Lower leg skin (tissue), 4 donors: Measurements from ENCODE around the gene INTS4. TPM values are rescaled to one million over a fixed set of nuclear protein-coding genes. Genes with fewer than 3 reads are reported as not detected.
"Not testable (repeated sequence)": the region's sequence is repeated elsewhere in the genome, so short reads cannot be mapped to it uniquely, and the experiment has no call there.

ENCODE experiments used
- DNase-seq, 2 donors: peaks; one replicate each; pipeline ENCODE4 v3.0.0-alpha.2; 2019; ENCODE audit warnings: low spot score in 2 of 2
- H3K4me3 ChIP-seq: fragments of 200-600 bp; sonication (generic); 2 replicates; pipeline ENCODE4 v1.5.1; 2017; ENCODE audit warnings: mild to moderate bottlenecking, low read depth; ENCODE audit not compliant: poor library complexity, severe bottlenecking
- POLR2A ChIP-seq, 2 donors: fragments of 450-650 bp; IDR thresholded peaks; one replicate each; pipeline ENCODE4 v1.6.1; 2016 to 2017; ENCODE audit warnings: antibody characterized with exemption in 2 of 2, mild to moderate bottlenecking in 1 of 2, moderate library complexity in 1 of 2
- WGBS, 2 donors: methylation state at CpG; one replicate each; pipeline ENCODE4 v1.1.5; 2018; 5-methylcytosine and 5-hydroxymethylcytosine counted together
- intact Hi-C: fragments of 100-400 bp; cut with DNase I; formaldehyde crosslinking; loops from one replicate; pipeline ENCODE4 v1.15.0; 2023; ENCODE audit warnings: low total_unique reads
- total RNA-seq, 4 donors: library from RNA; depleted of rRNA; stranded (reverse); fragments of >200 nt; gene quantifications; one replicate each; pipeline ENCODE4 v1.1.0, GENCODE V29; 2016
- TF ChIP-seq, protein P1 (sequence below), 3 donors: fragments of 450-650 bp; IDR thresholded peaks; one replicate each; pipeline ENCODE4 v1.5.1; 2016; ENCODE audit warnings: antibody characterized with exemption in 3 of 3, mild to moderate bottlenecking in 3 of 3, moderate library complexity in 2 of 3

The INTS4 gene
- total RNA-seq, 4 donors from 2014 or later: 14.7 to 24.8 (median 18.3) TPM

DNA sequence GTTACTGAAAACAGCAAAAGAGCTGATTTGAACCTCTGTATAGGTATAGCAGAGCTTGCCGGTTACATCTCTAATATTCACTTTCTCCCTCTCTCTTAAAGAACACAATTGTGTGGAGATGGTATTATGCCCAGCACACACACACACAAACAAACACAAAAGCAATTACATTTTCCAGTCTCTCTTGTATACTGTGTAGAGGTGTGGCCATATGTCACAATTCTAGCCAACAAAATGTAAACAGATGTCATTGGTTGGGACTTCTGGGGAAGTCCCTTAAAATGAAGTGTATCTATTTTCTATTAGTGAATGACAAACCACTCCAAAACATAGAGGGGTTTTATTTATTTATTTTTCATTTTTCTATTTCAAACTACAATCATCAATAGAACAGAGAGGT is 15.8 kb upstream of the INTS4 start:
- intact Hi-C loops: no loop called here
- 82 to 100% methylated on average over 1 of the region's 1 CpG for WGBS, 2 donors
- no peak overlapping the region for H3K4me3 ChIP-seq
- TF ChIP-seq, protein P1, sequence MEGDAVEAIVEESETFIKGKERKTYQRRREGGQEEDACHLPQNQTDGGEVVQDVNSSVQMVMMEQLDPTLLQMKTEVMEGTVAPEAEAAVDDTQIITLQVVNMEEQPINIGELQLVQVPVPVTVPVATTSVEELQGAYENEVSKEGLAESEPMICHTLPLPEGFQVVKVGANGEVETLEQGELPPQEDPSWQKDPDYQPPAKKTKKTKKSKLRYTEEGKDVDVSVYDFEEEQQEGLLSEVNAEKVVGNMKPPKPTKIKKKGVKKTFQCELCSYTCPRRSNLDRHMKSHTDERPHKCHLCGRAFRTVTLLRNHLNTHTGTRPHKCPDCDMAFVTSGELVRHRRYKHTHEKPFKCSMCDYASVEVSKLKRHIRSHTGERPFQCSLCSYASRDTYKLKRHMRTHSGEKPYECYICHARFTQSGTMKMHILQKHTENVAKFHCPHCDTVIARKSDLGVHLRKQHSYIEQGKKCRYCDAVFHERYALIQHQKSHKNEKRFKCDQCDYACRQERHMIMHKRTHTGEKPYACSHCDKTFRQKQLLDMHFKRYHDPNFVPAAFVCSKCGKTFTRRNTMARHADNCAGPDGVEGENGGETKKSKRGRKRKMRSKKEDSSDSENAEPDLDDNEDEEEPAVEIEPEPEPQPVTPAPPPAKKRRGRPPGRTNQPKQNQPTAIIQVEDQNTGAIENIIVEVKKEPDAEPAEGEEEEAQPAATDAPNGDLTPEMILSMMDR (IDR thresholded peaks at IDR 0.05): no peak
- TF ChIP-seq POLR2A (IDR thresholded peaks at IDR 0.05): no peak
- no peak for DNase-seq

DNA sequence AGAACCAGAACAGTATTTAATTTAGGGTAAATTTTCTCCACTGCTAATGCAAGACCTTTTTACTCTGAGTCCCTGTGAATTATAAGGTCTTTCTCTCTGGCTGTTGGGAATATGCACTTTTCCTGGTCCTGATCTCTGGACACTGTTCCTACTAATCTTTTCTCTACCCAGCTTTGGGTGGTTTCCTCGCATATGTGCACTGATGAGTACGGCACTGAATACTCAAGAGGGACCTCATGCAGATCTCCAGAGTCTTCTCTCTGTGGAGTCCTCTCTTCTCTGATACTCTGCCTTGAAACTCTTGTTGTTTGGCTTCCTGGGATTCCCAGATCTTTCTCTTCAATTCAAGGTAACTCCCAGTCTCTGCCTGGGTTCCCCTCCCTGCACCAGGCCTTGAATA is 14.6 kb upstream of the INTS4 start:
- H3K4me3 ChIP-seq: no peak overlapping the region
- DNase-seq: peak in 1 of 2 donors; percentile 45
- 92 to 95% methylated on average over 2 of the region's 2 CpGs for WGBS, 2 donors
- intact Hi-C loops: no loop called here
- TF ChIP-seq POLR2A (IDR thresholded peaks at IDR 0.05): no peak
- TF ChIP-seq, protein P1 (IDR thresholded peaks at IDR 0.05): no peak

DNA sequence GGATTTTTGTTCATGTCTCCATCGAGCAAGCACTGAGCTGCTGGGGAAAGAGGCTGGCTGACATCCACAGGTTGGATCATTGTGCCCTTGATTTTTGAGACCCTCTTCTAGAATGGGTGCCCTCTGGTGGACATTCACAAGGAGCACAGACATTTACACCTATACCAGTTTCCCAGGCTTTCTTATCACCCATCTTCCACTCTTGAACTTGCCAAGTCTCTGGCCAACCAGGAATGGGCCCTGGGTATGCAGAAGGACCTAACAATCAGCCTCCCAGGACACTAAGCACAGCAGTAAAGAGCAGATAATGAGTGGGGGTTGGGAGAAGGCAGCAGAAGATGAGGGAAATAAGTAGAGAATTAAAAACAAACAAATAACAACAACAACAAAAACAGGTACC is 5.7 kb upstream of the INTS4 start:
- TF ChIP-seq, protein P1 (IDR thresholded peaks at IDR 0.05): no peak
- H3K4me3 ChIP-seq: no peak overlapping the region
- intact Hi-C loops: no loop called here
- DNase-seq: no peak
- WGBS, 2 donors: 0% methylated on average over 1 of the region's 1 CpG

DNA sequence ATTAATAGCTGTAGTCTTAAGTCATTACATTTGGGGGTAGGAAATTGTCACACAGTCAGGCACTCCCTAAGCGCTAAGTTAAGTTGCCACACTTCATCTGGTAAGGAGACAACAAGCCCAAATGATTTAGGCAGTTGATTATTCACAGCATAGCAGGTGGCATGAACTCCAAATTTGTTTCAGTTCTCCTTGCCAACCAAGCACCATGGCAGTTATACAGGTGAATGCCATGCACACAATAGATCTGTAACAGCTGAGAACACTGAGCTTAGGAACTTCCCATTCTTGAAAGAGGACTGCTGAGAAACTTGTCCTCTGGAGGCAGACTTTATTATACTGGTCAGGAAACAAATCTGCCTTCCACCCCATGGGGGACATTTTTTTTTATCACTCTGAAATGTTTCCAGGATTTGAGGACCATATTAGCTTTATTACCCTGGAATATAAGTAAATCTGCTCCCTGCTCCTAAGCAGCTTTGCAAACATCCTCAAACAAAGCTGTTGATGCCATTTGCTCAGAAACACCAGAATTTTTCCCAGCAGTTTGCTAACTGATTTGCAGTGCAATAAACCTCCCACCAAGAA is 5.1 kb upstream of the INTS4 start:
- DNase-seq: no peak
- TF ChIP-seq POLR2A (IDR thresholded peaks at IDR 0.05): no peak
- TF ChIP-seq, protein P1 (IDR thresholded peaks at IDR 0.05): no peak
- 94 to 100% methylated on average over 1 of the region's 1 CpG for WGBS, 2 donors

DNA sequence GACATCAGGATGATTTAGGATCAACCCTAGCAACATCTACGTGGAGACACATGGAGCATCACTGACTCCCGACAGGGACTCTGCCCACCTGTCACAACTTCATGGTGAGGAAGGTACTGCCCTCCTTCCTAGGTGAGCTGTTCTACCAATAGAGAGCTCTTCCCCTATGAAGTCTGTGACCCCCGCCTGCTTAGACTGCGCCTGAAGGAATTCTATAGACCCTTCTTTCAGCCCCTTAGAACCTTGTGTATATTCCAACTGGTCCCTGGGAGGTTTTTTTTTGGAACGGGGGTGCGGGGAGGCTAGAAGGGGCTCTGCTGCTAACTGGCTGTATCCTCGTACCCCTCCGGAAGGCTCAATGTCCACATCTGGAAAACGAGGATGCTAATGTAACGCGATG is 566 bp downstream of the INTS4 start:
- no peak for DNase-seq
- intact Hi-C loops: no loop called here
- peak overlapping the region; percentile 26 for H3K4me3 ChIP-seq
- TF ChIP-seq, protein P1 (IDR thresholded peaks at IDR 0.05): no peak
- TF ChIP-seq POLR2A (IDR thresholded peaks at IDR 0.05): no peak
- 5 to 7% methylated on average over 11 of the region's 11 CpGs for WGBS, 2 donors

More for the DNA sequence above, 5.1 kb upstream of the INTS4 start:
- H3K4me3 ChIP-seq: no peak overlapping the region
- intact Hi-C loops: no loop called here

DNA sequence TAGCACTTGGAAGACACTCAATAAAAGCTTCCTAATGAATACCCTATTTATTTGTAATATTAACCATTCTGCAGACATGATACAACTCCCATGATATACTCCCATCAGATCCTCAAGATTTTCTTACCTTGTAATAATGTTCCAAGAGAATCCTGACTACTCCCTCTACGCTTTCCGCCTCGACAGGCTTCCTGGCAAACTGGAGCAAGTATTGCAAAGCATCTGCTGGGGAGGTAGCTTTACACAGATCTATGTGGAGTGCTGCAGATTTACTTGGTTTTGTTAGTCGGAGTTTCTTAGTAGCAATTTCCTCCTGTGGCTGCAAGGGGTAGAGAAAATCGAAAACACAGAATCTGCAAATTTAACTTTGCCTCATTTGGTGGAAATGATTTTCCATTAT is 3.5 kb downstream of the INTS4 start:
- intact Hi-C loops: no loop called here
- WGBS, 2 donors: 88 to 92% methylated on average over 5 of the region's 5 CpGs
- no peak for DNase-seq
- H3K4me3 ChIP-seq: no peak overlapping the region
- no peak for TF ChIP-seq POLR2A (IDR thresholded peaks at IDR 0.05)
- TF ChIP-seq, protein P1 (IDR thresholded peaks at IDR 0.05): no peak

DNA sequence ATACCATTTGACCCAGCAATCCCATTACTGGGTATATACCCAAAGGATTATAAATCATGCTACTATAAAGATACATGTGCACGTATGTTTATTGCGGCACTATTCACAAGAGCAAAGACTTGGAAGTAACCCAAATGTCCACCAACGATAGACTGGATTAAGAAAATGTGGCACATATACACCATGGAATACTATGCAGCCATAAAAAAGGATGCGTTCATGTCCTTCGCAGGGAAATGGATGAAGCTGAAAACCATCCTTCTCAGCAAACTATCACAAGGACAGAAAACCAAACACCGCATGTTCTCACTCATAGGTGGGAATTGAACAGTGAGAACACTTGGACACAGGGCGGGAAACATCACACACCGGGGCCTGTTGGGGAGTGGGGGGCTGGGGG is 8.0 kb downstream of the INTS4 start:
- DNase-seq, intact Hi-C loops, H3K4me3 ChIP-seq: not testable (repeated sequence)
- WGBS, 2 donors: 96 to 99% methylated on average over 8 of the region's 8 CpGs
